Prostate gland (tissue), 2 donors: ENCODE results near the gene MAP1B.

Source experiments
- POLR2AphosphoS5 ChIP-seq: sonication (generic); formaldehyde crosslinking; IDR thresholded peaks from one replicate; pipeline ENCODE4 v1.6.1; 2017; ENCODE audit warnings: antibody characterized with exemption
- TF ChIP-seq, protein P1 (sequence below), 4 experiments: fragments of 200-600 bp in 2 of 4; fragments of 450-650 bp in 2 of 4; sonication (generic) in 2 of 4; IDR thresholded peaks; 1 replicate in 3 of 4; 2 replicates in 1 of 4; pipeline ENCODE4 v1.5.1; 2016 to 2019; ENCODE audit warnings: antibody characterized with exemption in 4 of 4, mild to moderate bottlenecking in 2 of 4, moderate library complexity in 2 of 4

- TF ChIP-seq, protein P1, sequence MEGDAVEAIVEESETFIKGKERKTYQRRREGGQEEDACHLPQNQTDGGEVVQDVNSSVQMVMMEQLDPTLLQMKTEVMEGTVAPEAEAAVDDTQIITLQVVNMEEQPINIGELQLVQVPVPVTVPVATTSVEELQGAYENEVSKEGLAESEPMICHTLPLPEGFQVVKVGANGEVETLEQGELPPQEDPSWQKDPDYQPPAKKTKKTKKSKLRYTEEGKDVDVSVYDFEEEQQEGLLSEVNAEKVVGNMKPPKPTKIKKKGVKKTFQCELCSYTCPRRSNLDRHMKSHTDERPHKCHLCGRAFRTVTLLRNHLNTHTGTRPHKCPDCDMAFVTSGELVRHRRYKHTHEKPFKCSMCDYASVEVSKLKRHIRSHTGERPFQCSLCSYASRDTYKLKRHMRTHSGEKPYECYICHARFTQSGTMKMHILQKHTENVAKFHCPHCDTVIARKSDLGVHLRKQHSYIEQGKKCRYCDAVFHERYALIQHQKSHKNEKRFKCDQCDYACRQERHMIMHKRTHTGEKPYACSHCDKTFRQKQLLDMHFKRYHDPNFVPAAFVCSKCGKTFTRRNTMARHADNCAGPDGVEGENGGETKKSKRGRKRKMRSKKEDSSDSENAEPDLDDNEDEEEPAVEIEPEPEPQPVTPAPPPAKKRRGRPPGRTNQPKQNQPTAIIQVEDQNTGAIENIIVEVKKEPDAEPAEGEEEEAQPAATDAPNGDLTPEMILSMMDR (IDR thresholded peaks at IDR 0.05), result no peak
- TF ChIP-seq POLR2AphosphoS5, result no peak
Observed at GRCh38 chr5:72161951-72162350, 54.7 kb downstream of the MAP1B start.
